ENCODE results near the gene SCAANT1.

The SCAANT1 gene

DNA sequence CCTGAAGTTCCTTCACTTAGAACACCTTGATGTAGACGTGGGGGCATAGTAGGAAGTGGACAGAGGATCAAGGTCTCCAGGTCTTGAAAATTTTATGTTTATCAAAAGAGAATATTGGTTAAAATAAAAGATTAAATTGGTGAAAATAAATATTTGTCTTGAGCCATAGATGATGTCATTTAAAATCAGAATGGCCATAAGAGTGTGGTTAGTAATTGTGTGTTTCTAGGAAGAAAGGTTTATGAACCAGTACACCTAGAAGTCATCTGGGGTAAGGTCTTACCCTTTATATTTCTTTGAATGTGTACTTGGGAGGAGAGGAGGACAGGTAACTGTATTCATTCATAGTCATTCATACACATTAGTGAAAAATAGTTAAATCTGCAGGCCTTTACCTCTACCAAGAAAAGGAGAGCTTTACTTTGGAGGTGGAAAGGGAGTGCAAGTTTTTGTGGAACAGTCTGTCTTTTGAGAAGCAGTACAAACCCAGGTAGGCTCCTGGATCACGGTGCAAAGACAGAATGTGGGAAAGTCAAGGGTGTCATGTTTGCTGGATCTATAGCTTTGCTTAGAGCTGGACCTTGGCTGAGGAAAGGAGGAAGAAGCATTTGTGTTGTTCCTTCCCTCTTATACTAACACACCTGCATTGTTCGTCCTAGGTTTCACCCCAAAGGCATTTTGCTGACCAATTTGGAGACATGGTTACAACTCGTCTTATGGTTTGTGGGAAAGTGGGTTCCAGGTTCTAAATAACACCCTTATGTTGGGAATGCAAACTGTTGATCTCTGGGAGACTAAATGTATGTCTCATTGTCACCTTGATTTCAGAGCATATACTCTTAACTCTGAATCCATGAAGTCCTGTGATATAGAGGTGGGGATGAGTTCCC lies 6.2 kb downstream of the SCAANT1 start:
- DNase-seq (ENCODE audit: low read depth, low spot score): no peak

DNA sequence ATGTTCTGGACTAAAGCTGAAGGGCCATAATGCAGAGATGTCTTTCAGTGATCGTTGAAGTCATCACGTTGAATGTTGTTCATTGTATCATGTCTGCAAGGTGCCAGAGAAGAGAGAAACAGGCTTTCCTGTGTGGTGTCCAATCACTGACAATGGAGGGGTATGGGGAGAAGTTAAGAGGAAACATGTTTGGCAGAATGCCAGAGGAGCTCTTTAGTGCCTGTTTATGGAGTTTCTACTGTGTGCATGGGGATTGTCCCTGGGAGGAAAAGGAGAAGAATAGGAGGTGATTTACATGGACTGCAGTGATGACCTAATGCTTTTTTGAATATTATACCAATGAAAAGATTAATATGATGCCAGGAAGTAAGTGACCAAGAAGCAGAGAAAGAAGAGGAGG lies 11.7 kb downstream of the SCAANT1 start:
- no peak for DNase-seq (ENCODE audit: low read depth, low spot score)

DNA sequence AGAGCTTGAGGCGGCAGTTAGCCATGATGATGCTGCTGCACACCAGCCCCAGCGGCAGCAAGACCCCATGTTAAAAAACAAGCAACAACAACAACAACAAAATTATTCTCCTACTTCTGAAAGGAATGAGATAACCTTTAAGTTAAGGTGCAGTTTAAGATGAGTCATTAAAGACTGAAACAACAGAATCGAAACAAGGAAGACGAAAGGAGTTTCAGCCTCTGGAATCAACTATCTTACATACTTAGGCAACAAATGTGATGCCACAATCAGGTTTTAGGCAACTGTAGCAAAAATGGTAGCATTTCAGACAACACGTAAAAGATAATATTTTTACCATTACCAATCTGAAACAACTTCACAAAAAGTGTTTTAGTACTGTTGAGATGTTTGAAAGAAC lies 12.2 kb downstream of the SCAANT1 start:
- DNase-seq (ENCODE audit: low read depth, low spot score): no peak

DNA sequence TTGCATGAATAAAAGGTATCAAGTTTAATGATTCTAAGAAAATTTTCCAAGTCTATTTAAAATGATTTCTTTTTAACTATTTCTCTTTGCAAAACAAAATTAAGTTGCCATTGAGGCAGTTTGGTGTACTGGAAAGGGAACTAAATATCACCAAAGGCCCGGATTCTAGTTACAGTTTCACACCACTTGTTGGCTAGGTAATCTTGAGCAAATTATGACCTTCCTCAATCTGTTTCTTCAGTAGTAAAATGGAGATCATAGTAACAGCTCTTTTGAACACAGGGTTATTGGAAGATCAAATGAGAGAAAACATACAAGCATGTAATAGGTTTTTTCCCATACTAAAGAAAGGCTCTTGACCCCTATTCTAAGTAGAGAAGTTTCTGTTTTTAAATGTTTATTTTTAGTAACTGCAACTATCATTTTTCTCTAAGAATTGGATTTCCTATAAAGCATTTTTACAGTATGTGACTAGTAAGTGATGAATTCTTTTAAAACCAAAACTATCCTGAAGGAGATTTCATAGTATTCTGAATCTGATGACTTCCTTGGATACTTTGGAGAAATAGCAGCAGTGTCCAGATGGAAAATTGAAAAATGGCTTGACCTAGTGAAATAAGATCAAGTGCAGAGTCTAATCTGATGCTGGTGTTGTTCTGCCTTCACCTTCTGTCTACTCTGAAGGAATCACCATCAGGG lies 15.7 kb downstream of the SCAANT1 start:
- DNase-seq (ENCODE audit: low read depth, low spot score): no peak

DNA sequence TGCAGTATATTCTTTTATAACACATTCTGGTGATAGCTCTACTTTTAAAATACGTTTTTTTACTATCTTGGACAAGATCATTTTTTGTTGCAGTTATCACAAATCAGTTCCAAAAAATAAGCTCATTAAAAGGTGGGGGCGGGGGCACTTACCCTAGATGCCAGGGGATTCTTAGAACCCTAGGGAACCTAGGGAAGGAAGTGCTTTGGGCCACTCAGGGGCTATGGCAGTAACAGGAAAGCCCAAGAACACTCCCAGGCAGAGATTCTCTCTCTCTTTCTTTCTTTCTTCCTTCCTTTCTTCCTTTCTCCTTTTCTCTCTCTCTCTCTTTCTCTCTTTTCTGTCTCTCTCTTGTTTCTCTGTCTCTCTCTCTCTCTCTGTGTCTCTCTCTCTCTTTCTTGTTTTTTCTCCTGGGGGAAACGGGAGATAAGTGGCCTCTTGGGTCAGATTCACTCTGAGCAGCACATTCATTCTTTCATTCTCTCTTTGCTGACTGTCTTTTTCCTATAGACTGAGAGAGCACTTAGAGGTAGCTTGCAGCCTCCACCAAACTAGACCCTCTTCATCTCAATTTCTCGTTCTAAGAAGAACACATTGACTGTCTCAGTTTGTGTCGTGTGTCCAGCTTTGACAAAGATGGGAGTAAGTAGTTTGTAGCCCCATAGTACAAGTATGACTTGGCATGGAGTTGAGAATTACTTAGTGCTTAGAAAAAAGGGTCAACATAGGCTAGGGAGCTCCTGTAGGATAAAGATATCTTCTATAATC lies 16.6 kb downstream of the SCAANT1 start:
- no peak for DNase-seq (ENCODE audit: low read depth, low spot score)

DNA sequence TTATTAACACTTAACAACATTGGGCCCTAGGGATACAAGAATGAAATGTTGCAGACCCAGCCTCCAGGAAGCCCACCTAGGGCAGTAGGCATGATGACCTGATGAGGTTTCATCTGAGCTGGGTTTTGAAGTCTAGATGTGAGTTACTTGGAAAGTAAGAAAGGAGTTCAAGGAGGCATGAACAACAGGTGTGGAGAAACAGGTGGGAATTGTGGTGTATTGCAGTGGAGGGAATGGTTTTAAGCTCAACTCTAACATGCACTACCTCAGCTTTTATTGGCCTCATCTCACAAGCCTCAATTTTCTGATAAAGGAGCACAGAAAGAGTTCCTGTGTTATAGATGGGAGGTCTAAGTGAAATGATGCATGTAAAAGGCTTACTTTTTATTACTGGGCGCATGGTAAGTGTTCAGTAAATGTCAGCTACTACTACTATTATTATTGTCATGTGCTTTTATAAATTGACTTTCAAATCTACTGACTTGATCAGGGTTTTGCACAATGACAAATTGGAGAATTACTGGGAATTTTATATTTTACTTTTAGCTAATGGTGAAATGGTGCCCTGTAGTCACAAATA lies 19.3 kb downstream of the SCAANT1 start:
- no peak for DNase-seq (ENCODE audit: low read depth, low spot score)

DNA sequence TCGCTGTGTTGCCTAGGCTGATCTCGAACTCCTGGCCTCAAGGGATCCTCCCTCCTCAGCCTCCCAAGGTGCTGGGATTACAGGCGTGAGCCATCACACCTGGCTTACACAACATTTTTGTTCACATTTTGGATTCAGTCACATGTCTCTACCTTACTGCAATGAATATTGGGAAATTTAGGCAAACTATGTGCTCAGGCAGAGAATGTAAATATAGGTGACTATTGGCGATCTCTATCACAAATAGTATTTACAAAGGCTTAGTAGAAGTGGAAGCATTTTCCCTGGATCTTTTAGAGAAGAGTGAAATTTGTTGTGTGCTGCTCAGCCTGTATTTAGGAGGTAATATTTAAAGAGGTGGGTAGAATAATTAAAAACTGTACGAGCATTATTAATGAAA lies 20.7 kb downstream of the SCAANT1 start:
- DNase-seq (ENCODE audit: low read depth, low spot score): no peak

DNA sequence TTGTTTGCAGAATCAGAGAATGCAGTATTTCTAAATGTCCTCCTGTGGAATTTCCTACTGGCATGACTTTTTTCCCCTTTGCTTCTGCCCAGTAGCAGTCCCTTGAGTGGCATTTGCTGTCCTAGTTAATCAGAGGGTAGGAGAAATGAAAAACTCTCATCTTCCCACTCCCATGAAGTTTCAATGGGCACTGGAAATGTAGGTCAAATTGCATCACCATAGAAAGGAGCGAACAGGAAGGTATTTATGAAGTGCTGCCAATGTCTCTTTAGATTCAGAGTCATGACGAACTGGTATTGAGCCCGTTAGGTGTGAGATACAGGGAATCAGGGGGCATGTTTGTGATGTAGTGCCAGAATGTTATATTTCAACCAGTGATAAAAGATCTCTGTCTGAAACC lies 25.3 kb downstream of the SCAANT1 start:
- DNase-seq (ENCODE audit: low read depth, low spot score): no peak

DNA sequence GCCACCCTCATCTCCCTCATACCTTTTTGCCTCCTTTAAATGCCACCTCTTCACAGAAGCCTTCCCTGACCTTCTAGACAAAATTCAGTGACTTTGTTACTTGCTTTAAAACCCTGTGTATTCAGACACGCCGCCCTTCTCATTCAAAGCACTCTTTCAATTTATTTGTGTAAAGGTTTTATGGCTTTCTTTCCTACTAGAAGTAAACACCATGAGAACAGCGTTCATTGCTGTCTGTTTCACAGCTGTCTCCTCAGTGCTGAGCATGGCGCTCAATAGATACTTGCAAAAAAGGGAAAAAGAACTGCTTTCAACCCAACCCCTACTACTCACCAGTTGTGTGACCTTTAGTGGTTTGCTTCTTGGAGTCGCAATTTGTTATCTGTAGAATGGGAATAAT lies 31.5 kb downstream of the SCAANT1 start:
- DNase-seq (ENCODE audit: low read depth, low spot score): no peak

DNA sequence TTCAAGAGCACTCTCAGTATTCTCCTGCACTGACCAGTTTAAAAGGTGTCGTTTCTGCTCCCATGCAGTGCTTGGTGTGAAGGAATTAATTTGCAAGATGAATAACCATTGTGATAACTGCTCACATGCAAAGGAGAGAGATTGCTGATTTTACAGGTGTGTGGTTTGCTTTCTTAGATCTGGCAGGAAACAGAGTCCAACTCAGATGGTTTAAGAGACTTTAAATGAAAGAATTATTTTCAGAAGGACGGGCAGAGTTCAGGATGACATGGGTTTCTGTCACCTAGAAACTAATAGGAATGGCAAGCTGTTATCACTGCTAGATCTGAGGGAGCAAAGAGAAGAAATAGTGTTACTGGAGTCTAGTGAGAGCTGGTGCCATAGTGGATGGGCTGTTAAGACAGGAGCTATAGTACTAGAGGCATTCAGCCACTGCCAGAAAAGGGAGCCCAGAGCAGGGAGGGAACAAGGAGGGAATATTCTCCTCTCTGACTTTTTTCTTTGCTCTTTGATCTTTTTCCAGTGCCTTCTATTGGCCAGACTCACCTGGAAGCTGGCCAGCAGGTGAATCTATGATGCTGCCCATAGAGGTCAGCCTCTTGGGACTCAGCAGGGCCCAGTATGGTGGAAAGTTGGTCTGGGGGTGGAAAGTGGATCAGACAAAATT lies 33.7 kb downstream of the SCAANT1 start:
- DNase-seq (ENCODE audit: low read depth, low spot score): no peak

DNA sequence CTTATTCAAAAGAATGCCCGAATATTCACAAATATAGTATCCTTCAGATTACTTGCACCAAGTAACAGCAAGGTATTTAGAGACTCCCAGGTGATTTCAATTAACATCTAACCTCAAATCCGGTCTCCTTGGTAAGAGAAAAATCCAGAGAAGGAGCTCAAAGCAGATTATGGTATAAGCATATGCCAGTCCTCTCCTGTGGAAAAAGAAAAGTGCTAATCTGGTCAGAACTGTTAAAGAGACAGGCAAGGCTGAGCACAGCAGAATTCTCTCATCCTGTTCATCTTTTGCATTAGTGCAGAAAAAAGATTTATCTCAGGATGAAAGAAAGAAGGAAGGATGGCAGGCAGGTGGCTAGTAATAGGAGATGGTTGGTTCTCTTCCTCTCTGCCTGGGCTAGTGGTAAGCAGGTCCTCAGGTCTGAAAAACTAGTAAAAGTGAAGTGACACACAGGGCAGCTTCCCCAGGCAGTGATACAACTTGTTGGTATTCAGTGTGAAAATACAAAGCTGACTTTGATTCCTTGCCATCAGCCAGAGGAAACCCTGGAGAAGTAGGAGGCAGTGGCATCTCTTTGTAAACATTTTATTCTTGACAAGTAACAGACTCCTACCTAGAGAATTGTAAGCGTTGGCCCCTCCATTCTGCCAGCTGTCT lies 34.3 kb downstream of the SCAANT1 start:
- no peak for DNase-seq (ENCODE audit: low read depth, low spot score)

DNA sequence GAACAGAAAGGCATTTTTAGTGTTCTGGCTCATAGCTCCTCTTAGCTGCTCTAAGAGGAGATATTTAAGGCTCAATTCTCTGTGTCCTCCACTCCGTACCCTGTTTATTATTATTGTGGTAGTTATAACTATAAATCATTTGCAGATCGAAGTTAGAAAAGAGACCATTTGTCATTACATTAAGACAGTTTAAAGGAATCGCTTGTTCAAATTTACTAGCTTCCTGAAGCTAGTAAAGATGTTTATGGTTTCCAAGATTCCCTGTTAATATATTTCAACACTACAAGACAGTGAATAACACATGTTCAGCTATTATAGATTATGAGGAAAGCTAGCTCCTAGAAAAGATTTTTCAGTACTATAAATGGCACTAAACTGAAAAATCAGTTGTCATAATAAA lies 35.9 kb downstream of the SCAANT1 start:
- DNase-seq (ENCODE audit: low read depth, low spot score): no peak

DNA sequence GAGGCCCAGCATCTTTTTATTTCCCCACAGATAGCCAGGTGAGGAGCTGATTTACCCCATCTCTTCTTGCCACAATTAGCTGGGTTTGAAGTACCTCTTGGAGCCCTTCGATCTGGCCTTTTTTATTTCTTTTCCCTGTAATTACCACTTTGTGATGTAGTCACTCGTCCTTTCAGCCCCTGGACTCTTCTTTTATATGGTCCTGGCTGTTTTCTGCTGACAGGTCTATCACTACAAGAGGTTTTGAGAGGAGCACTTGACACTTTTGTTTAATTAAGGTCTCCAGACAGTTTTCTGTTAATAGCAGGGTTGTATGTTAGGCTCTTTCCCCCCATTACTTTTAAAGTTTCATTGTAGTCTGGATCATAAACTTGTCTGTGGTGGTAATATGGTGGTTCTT lies 36.7 kb downstream of the SCAANT1 start:
- no peak for DNase-seq (ENCODE audit: low read depth, low spot score)

DNA sequence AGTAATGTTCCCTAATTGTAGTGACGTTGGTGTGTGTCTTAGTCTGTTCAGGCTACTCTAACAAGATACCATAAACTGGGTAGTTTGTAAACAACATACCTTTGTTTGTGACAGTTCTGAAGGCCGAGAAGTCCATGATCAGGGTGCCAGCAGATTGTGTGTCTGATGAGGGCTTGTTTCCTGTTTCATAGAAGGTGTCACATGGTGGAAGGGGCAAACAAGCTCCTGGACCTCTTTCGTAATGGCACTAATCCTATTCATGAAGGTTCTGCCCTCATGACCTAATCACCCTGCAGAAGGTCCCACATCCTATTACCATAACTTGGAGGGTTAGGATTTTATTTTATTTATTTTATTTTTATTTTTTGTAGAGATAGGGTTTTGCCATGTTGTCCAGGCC lies 37.4 kb downstream of the SCAANT1 start:
- DNase-seq (ENCODE audit: low read depth, low spot score): no peak

DNA sequence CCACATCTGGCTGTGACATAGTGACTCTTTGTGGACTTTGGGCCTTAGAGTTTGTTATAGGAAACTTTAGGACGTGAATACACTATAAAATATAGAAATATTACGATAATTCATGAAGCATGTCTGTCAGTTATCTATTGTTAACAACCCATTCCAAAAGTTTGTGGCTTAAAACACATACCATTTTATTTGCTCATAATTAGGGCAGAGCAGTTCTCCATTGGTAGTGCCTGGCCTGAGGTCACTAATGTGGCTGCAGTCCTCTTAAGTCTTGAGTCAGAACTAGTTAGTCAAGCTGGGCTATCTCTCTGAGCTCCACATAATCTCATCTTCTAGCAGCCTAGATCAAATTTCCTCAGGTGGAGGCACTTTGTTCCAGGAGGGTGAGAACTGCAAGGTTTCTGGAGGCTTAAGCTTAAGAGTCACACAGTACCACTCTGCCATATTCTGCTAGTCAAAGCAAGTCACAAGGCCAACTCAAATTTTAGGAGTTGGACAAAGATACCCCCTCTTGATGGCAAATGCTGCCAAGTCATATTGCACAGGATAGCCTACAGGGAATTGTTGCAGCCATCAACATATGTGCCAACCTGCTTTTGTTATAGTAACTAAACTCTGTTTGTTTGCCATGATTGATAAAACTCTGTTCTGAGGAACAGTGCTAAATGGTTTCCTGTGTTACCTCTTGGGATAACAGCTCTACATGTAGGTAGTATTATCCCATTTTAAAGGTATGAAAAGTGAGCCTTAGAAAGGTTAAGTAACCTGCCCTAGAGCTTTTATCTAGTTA lies 39.9 kb downstream of the SCAANT1 start:
- DNase-seq (ENCODE audit: low read depth, low spot score): no peak

DNA sequence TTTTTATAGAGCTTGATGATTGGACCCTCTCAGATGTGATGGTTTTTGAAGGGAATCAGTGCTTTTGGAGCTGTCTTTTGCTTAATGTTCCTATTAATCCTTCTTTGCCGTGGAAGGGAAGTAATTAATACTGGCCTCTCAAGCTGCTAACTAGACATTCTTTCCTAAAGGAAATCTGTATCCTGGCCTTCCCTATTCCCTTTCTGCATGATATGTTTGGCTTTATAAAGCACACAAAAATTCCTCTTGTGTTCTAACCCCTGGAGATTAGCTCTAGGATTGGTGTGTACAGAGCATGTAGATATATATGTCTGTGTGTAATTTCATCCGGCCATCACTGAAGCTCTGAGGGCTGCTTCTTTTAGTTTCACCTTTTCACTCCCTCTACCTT lies 41.6 kb downstream of the SCAANT1 start:
- DNase-seq (ENCODE audit: low read depth, low spot score): no peak

DNA sequence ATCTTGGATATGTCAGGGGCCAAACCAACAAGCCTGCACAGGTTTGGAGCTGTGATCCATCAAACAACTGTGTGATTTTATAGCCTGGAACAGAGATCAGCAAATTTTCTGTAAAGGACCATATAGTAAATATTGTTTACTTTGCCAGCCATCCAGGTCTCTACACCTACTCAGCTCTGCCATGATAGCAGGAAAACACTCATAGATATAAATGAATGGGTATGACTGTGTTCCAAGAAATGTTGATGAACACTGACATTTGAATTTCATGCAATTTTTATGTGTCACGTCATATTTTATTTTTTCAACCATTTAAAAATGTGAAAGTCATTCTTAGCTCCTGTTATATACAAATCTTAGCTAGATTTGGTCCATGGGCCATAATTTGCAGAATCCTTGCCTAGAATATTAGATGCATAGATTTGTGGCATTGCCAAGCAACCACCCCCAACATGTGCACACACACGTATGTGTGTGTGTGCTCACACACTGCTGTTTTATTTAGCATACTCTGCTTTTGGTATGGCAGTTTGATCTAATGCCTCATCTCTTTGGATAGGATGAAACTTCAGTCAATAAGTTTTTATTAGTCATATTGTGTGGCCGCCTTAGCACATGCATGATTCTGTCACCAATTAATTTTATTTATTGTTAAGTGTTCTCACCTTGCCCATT lies 42.1 kb downstream of the SCAANT1 start:
- no peak for DNase-seq (ENCODE audit: low read depth, low spot score)

DNA sequence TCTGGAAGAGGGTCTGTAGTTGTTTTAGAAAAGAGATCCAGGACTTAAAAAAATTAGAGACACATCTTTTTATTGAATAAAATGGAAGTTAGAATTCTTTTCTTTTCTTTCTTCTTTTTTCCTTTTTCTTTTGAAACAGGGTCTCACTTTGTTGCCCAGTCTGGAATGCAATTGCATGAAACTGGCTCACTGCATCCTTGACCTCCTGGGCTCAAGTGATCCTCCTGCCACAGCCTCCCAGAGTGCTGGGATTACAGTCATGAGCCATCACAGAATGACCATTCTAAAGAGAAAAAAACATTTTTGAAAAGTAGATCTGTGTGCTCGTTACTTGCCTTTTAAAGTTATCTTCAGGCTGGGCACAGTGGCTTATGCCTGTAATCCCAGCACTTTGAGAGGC lies 45.0 kb downstream of the SCAANT1 start:
- DNase-seq (ENCODE audit: low read depth, low spot score): no peak

DNA sequence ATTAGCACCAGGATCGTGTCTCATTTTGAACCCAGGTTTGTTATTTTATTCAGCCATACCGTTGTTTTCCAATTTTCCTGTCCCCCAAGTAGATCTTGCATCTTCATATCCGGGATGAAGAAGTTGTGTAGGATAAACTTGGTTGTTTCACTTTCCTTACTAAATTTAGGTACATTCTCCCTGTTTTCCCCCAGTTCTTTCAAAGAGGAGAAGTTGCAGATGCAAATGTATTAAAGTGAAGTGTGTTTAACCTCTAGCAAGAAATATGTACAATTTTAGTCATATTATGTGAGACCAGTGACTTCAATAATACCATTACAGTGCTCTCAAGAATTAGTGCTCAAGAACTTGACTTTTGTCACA lies 47.2 kb downstream of the SCAANT1 start:
- no peak for DNase-seq (ENCODE audit: low read depth, low spot score)

Data from activated CD4-positive, CD25-positive, alpha-beta regulatory T cell treated with anti-CD3 and anti-CD28 coated beads, Interleukin-2, amount 50 U/mL, for 16 hours (primary cell).